ENCODE results near the gene IFT27. TPM values are rescaled to one million over a fixed set of nuclear protein-coding genes. Genes with fewer than 3 reads are reported as not detected.

Gene IFT27
- total RNA-seq, 1 donor from 2014 or later, result 31.7 TPM

DNA sequence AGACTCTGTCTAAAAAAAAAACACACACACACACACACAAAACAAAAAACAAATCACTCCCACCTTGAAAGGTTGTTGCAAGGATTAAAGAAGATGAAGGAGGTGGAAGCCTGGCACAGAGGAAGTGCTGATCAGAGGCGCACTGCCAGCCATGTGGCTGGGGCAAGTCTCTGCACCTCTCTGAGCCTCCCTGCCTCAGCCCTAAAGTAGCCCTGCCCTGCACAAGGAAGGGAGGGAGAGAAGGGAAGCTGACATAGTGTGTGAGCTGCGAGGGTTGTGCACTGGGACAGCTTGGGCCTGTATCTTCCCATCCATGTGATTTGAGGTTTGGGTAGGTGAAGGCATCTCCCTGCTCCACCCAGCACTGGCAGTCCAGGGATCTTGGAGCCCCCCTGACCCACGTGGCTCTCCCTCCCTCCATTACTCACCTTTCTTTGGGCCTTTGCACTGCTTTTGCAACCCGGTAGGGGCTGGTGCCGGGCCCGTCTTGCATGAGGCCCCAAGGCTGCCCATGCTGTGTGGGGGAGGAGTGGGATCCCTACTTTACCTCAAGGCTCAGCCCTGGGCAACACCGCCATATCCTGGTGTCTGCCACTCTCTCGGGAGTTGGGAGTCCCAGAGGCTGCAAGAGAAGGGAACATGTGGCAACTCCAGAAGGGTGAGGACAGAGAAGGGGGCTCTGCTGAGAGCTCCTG lies 30.5 kb downstream of the IFT27 start:
- peaks cover 2% of the 10 kb centered on the region for H3K9me3 Mint-ChIP-seq
- Histone ChIP-seq H3K4me3 (no peak overlapping the region), H2AFZ (replicated peaks) (no peak overlapping the region), H3K79me2 (ENCODE audit: low read depth) (no peaks in the 10 kb centered on the region), H3K4me1 (no peaks in the 10 kb centered on the region), H3K4me2 (no peak overlapping the region), H3K27me3 (no peaks in the 10 kb centered on the region), H3K27ac (no peak overlapping the region), H3K36me3 (no peaks in the 10 kb centered on the region), H3K9ac (no peak overlapping the region), H3K9me3 (ENCODE audit: low read depth) (no peaks in the 10 kb centered on the region), H3F3A (ENCODE audit: low read depth) (no peaks in the 10 kb centered on the region), H4K20me1 (ENCODE audit: low read depth) (no peaks in the 10 kb centered on the region)
- no peak for DNase-seq (ENCODE audit: low spot score)
- peaks cover 17% of the 10 kb centered on the region for H3K27me3 Mint-ChIP-seq (ENCODE audit: insufficient read depth, low read depth)
- H3K36me3 Mint-ChIP-seq, result no peaks in the 10 kb centered on the region
- TF ChIP-seq EZH2 (IDR thresholded peaks at IDR 0.05) (no peak), EZH2phosphoT487 (IDR thresholded peaks at IDR 0.05) (no peak)
- TF ChIP-seq, protein P1, sequence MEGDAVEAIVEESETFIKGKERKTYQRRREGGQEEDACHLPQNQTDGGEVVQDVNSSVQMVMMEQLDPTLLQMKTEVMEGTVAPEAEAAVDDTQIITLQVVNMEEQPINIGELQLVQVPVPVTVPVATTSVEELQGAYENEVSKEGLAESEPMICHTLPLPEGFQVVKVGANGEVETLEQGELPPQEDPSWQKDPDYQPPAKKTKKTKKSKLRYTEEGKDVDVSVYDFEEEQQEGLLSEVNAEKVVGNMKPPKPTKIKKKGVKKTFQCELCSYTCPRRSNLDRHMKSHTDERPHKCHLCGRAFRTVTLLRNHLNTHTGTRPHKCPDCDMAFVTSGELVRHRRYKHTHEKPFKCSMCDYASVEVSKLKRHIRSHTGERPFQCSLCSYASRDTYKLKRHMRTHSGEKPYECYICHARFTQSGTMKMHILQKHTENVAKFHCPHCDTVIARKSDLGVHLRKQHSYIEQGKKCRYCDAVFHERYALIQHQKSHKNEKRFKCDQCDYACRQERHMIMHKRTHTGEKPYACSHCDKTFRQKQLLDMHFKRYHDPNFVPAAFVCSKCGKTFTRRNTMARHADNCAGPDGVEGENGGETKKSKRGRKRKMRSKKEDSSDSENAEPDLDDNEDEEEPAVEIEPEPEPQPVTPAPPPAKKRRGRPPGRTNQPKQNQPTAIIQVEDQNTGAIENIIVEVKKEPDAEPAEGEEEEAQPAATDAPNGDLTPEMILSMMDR (IDR thresholded peaks at IDR 0.05), result no peak
- peaks cover 3% of the 10 kb centered on the region for H3K4me1 Mint-ChIP-seq
- no peak overlapping the region for H3K27ac Mint-ChIP-seq
- H3K4me3 Mint-ChIP-seq, result no peak overlapping the region

DNA sequence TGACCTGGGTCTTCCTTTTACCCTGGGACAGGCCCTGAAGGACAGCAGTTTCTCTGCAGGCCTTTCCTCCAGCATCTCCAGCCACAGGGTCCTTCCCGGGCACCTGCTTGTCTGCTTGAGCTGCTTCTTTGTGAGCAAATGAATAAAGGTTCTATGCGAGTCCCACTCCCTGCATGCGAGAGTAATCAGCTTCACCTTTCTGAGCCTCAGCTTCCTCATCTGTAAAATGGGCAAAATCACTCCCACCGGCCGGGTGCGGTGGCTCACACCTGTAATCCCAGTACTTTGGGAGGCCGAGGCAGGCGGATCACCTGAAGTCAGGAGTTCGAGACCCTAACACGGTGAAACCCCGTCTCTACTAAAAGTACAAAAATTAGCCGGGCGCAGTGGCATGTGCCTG lies 31.1 kb downstream of the IFT27 start:
- no peak for TF ChIP-seq EZH2phosphoT487 (IDR thresholded peaks at IDR 0.05)
- TF ChIP-seq, protein P1 (IDR thresholded peaks at IDR 0.05), result no peak
- no peaks in the 10 kb centered on the region for H3K36me3 Mint-ChIP-seq
- Histone ChIP-seq H3K4me2 (no peak overlapping the region), H3K4me3 (no peak overlapping the region), H3K4me1 (no peaks in the 10 kb centered on the region), H3K36me3 (no peaks in the 10 kb centered on the region), H3K27ac (no peak overlapping the region), H4K20me1 (ENCODE audit: low read depth) (no peaks in the 10 kb centered on the region), H3F3A (ENCODE audit: low read depth) (no peaks in the 10 kb centered on the region), H3K79me2 (ENCODE audit: low read depth) (no peaks in the 10 kb centered on the region), H3K9ac (no peak overlapping the region), H2AFZ (replicated peaks) (no peak overlapping the region), H3K27me3 (no peaks in the 10 kb centered on the region), H3K9me3 (ENCODE audit: low read depth) (no peaks in the 10 kb centered on the region)
- no peak overlapping the region for H3K4me3 Mint-ChIP-seq
- peaks cover 17% of the 10 kb centered on the region for H3K27me3 Mint-ChIP-seq (ENCODE audit: insufficient read depth, low read depth)
- H3K27ac Mint-ChIP-seq, result no peak overlapping the region
- H3K9me3 Mint-ChIP-seq, result peaks cover 2% of the 10 kb centered on the region
- peaks cover 3% of the 10 kb centered on the region for H3K4me1 Mint-ChIP-seq
- no peak for DNase-seq (ENCODE audit: low spot score)

DNA sequence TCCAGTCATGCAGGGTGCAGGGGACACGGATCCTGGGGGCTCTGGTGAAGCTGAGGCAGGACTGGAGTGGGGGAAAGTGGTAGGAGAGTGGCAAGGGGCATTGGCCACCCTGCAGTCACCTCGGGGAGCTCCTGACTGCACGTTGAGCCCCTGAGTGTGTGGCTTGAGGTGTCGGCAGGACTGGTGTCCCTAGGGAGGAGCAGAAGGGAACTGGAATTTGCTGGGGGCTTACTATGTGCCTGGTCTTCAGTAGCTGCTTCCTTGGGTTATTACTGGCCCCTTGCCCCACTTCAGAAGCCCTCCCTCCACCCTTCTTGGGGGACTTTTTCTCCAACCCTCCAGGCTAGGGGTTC lies 31.5 kb downstream of the IFT27 start:
- Mint-ChIP-seq H3K27ac (no peak overlapping the region), H3K27me3 (ENCODE audit: insufficient read depth, low read depth) (peaks cover 17% of the 10 kb centered on the region), H3K4me3 (no peak overlapping the region), H3K9me3 (peaks cover 2% of the 10 kb centered on the region), H3K36me3 (no peaks in the 10 kb centered on the region), H3K4me1 (peaks cover 3% of the 10 kb centered on the region)
- no peak for DNase-seq (ENCODE audit: low spot score)
- H3K79me2 ChIP-seq (ENCODE audit: low read depth), result no peaks in the 10 kb centered on the region
- no peak overlapping the region for H3K27ac ChIP-seq
- H4K20me1 ChIP-seq (ENCODE audit: low read depth), result no peaks in the 10 kb centered on the region
- H3K4me2 ChIP-seq, result no peak overlapping the region
- H3K36me3 ChIP-seq, result no peaks in the 10 kb centered on the region
- H3F3A ChIP-seq (ENCODE audit: low read depth), result no peaks in the 10 kb centered on the region
- H2AFZ ChIP-seq (replicated peaks), result no peak overlapping the region
- no peaks in the 10 kb centered on the region for H3K4me1 ChIP-seq
- no peaks in the 10 kb centered on the region for H3K27me3 ChIP-seq
- H3K9me3 ChIP-seq (ENCODE audit: low read depth), result no peaks in the 10 kb centered on the region
- H3K4me3 ChIP-seq, result no peak overlapping the region
- H3K9ac ChIP-seq, result no peak overlapping the region
- TF ChIP-seq EZH2 (IDR thresholded peaks at IDR 0.05) (no peak), EZH2phosphoT487 (IDR thresholded peaks at IDR 0.05) (no peak)
- TF ChIP-seq, protein P1 (IDR thresholded peaks at IDR 0.05), result no peak

Data from neural progenitor cell (in vitro differentiated cells).